Measurements from ENCODE around the gene WWOX.

DNA sequence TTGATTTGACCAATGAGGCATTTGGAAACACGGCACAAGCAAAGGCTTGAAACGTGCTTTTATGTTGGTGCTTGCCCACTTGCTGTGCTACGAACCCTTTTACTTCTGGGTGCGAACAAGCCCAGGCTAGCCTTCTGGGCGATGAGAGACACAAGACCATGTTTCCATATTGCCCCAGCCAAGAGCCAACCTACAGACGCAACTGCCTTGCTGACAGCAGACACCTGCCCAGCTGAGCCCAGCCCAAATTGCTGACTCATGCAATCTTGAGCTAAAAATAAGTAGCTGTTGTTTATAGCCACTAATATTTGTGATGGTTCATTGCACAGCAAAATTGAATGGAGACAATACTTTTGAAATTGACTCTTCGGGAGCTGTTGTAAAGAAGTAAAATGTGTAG, 464.5 kb downstream of the WWOX start:
- TF ChIP-seq, protein P1, sequence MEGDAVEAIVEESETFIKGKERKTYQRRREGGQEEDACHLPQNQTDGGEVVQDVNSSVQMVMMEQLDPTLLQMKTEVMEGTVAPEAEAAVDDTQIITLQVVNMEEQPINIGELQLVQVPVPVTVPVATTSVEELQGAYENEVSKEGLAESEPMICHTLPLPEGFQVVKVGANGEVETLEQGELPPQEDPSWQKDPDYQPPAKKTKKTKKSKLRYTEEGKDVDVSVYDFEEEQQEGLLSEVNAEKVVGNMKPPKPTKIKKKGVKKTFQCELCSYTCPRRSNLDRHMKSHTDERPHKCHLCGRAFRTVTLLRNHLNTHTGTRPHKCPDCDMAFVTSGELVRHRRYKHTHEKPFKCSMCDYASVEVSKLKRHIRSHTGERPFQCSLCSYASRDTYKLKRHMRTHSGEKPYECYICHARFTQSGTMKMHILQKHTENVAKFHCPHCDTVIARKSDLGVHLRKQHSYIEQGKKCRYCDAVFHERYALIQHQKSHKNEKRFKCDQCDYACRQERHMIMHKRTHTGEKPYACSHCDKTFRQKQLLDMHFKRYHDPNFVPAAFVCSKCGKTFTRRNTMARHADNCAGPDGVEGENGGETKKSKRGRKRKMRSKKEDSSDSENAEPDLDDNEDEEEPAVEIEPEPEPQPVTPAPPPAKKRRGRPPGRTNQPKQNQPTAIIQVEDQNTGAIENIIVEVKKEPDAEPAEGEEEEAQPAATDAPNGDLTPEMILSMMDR (IDR thresholded peaks at IDR 0.05; ENCODE audit: insufficient read depth, low read depth, low read length) = no peak
- TF ChIP-seq EZH2 (IDR thresholded peaks at IDR 0.05; ENCODE audit: insufficient read depth, low read length) = no peak
